Neuronal stem cell (in vitro differentiated cells): ENCODE data around the gene TCEA2.

Source experiments
- DNase-seq: peaks from one replicate; pipeline ENCODE4 v3.0.0-alpha.2; 2013; ENCODE audit warnings: low spot score
- H2AFZ ChIP-seq: one replicate; pipeline ENCODE4 v1.6.1; 2013; ENCODE audit warnings: mild to moderate bottlenecking, low read length, inconsistent platforms
- H2AK5ac ChIP-seq: 2 replicates; pipeline ENCODE4 v1.6.1; 2013; ENCODE audit warnings: low read depth, mild to moderate bottlenecking, inconsistent platforms, low read length, moderate library complexity, mixed read lengths
- H2BK120ac ChIP-seq: 2 replicates; pipeline ENCODE4 v1.6.1; 2013; ENCODE audit warnings: low read depth, mild to moderate bottlenecking, inconsistent platforms, low read length, moderate library complexity, mixed read lengths
- H2BK12ac ChIP-seq: one replicate; pipeline ENCODE4 v1.6.1; 2013; ENCODE audit warnings: low read length, inconsistent platforms
- H2BK15ac ChIP-seq: 2 replicates; pipeline ENCODE4 v1.6.1; 2013; ENCODE audit warnings: mild to moderate bottlenecking, low read length, inconsistent platforms, mixed read lengths
- H2BK5ac ChIP-seq: one replicate; pipeline ENCODE4 v1.6.1; 2013; ENCODE audit warnings: inconsistent platforms, mild to moderate bottlenecking, low read length, moderate library complexity
- H3K14ac ChIP-seq: one replicate; pipeline ENCODE4 v1.6.1; 2013; ENCODE audit warnings: low read length, inconsistent platforms
- H3K18ac ChIP-seq: 2 replicates; pipeline ENCODE4 v1.6.1; 2013; ENCODE audit warnings: low read length, inconsistent platforms
- H3K23ac ChIP-seq: 2 replicates; pipeline ENCODE4 v1.6.1; 2013; ENCODE audit warnings: low read depth, mild to moderate bottlenecking, mixed read lengths, low read length, inconsistent platforms; ENCODE audit not compliant: poor library complexity
- H3K27ac ChIP-seq: replicated peaks from 3 replicates; pipeline ENCODE4 v1.5.1; 2013; ENCODE audit warnings: low read length, inconsistent platforms
- H3K27me3 ChIP-seq, 3 experiments: 2 replicates each; pipeline ENCODE4 v1.6.1; 2013; ENCODE audit warnings: low read length in 3 of 3, mild to moderate bottlenecking in 2 of 3, inconsistent platforms in 1 of 3, low read depth in 1 of 3, mixed read lengths in 1 of 3, moderate library complexity in 1 of 3; ENCODE audit not compliant: control insufficient read depth in 3 of 3, insufficient read depth in 3 of 3
- H3K36me3 ChIP-seq, 2 donors: replicated peaks in 1 of 2; 2 replicates each; pipeline ENCODE4 v1.6.1; 2013; ENCODE audit warnings: low read length in 2 of 2; ENCODE audit not compliant: control insufficient read depth in 2 of 2, insufficient read depth in 2 of 2
- H3K4ac ChIP-seq: 2 replicates; pipeline ENCODE4 v1.6.1; 2013; ENCODE audit warnings: inconsistent platforms, mild to moderate bottlenecking, low read length, moderate library complexity
- H3K4me1 ChIP-seq, 2 donors: 1 replicate in 1 of 2; 2 replicates in 1 of 2; pipeline ENCODE4 v1.6.1; 2013; ENCODE audit warnings: low read length in 2 of 2, low read depth in 1 of 2; ENCODE audit not compliant: control insufficient read depth in 2 of 2, insufficient read depth in 1 of 2
- H3K4me2 ChIP-seq: one replicate; pipeline ENCODE4 v1.6.1; 2013; ENCODE audit warnings: mild to moderate bottlenecking, low read length, inconsistent platforms; ENCODE audit not compliant: insufficient read depth, poor library complexity, severe bottlenecking
- H3K4me3 ChIP-seq, 2 donors: 2 replicates each; pipeline ENCODE4 v1.5.1; 2013; ENCODE audit warnings: low read length in 2 of 2, mild to moderate bottlenecking in 2 of 2, inconsistent platforms in 1 of 2, moderate library complexity in 1 of 2
- H3K79me1 ChIP-seq: one replicate; pipeline ENCODE4 v1.6.1; 2013; ENCODE audit warnings: low read depth, mild to moderate bottlenecking, inconsistent platforms, low read length, moderate library complexity
- H3K9ac ChIP-seq: one replicate; pipeline ENCODE4 v1.6.1; 2013; ENCODE audit warnings: mild to moderate bottlenecking, low read depth, low read length, inconsistent platforms; ENCODE audit not compliant: poor library complexity
- H3K9me3 ChIP-seq, 2 donors: replicated peaks in 1 of 2; 2 replicates each; pipeline versions ENCODE3 to v1.6.1; 2013; ENCODE audit warnings: low read length in 2 of 2, mild to moderate bottlenecking in 2 of 2, inconsistent platforms in 1 of 2, low read depth in 1 of 2, mixed read lengths in 1 of 2, moderate library complexity in 1 of 2; ENCODE audit not compliant: control insufficient read depth in 2 of 2, insufficient read depth in 1 of 2
- H4K8ac ChIP-seq: one replicate; pipeline ENCODE4 v1.6.1; 2013; ENCODE audit warnings: low read depth, mild to moderate bottlenecking, inconsistent platforms, low read length, moderate library complexity
- H4K91ac ChIP-seq: one replicate; pipeline ENCODE4 v1.6.1; 2013; ENCODE audit warnings: low read length, low read depth, mild to moderate bottlenecking, inconsistent platforms; ENCODE audit not compliant: poor library complexity
- WGBS, 2 donors: extraction: QIAGEN DNeasy Blood & Tissue Kit; methylation state at CpG; one replicate each; pipeline ENCODE4 v1.1.7; 2013; ENCODE audit warnings: missing lambda C conversion rate in 2 of 2, mixed read lengths in 1 of 2; ENCODE audit not compliant: insufficient read length in 2 of 2, insufficient replicate concordance in 1 of 2; ENCODE audit errors: extremely low coverage in 2 of 2; 5-methylcytosine and 5-hydroxymethylcytosine counted together

The TCEA2 gene

GRCh38 chr20:64077094-64077493 is 14.1 kb downstream of the TCEA2 start:
- H3K79me1 ChIP-seq: peaks cover 10% of the 10 kb centered on the region
- no peaks in the 10 kb centered on the region for H3K9me3 ChIP-seq
- H4K91ac ChIP-seq: no peak overlapping the region
- peak overlapping the region; percentile 84 for H2AK5ac ChIP-seq
- H4K8ac ChIP-seq: no peak overlapping the region
- no CpG with 5 or more reads among the region's 8 CpGs for WGBS, 2 donors
- H2AFZ ChIP-seq: no peak overlapping the region
- no peak for DNase-seq
- no peak overlapping the region for H3K23ac ChIP-seq
- H2BK120ac ChIP-seq: no peak overlapping the region
- no peak overlapping the region for H3K14ac ChIP-seq
- H2BK15ac ChIP-seq: no peak overlapping the region
- H3K9ac ChIP-seq: peak overlapping the region; percentile 44
- no peak overlapping the region for H3K18ac ChIP-seq
- H3K4ac ChIP-seq: no peak overlapping the region
- peaks cover 19 to 38% of the 10 kb centered on the region in 2 donors for H3K4me1 ChIP-seq
- H2BK12ac ChIP-seq: no peak overlapping the region
- H3K27me3 ChIP-seq: peaks cover 0 to 9% (median 4%) of the 10 kb centered on the region in 3 experiments
- H3K27ac ChIP-seq: no peak overlapping the region
- no peak overlapping the region for H3K4me2 ChIP-seq
- H3K36me3 ChIP-seq: peaks cover 4 to 6% of the 10 kb centered on the region in 2 donors
- peak overlapping the region; percentile 66 for H2BK5ac ChIP-seq
- H3K4me3 ChIP-seq: no peak overlapping the region

- Histone ChIP-seq H4K91ac (no peak overlapping the region), H3K4me1 (peaks cover 22 to 42% of the 10 kb centered on the region in 2 donors), H3K36me3 (peaks cover 0 to 2% of the 10 kb centered on the region in 2 donors), H2BK5ac (no peak overlapping the region), H3K9ac (peak overlapping the region; percentile 44), H2BK12ac (peak overlapping the region; percentile 22), H3K27ac (no peak overlapping the region), H3K14ac (peak overlapping the region; percentile 56), H3K27me3 (peaks cover 0 to 10% (median 8%) of the 10 kb centered on the region in 3 experiments), H3K4me3 (no peak overlapping the region), H3K18ac (peak overlapping the region; percentile 27), H2BK120ac (no peak overlapping the region), H4K8ac (no peak overlapping the region), H2AFZ (no peak overlapping the region), H3K23ac (peak overlapping the region; percentile 65), H2BK15ac (no peak overlapping the region), H3K9me3 (no peaks in the 10 kb centered on the region), H3K79me1 (peaks cover 9% of the 10 kb centered on the region), H3K4me2 (no peak overlapping the region), H2AK5ac (peak overlapping the region; percentile 63), H3K4ac (no peak overlapping the region)
- no peak for DNase-seq
- WGBS, 2 donors: no CpG with 5 or more reads among the region's 7 CpGs
Observed at GRCh38 chr20:64077541-64077875, 14.5 kb downstream of the TCEA2 start.

- peak overlapping the region; percentile 27 for H3K18ac ChIP-seq
- peak overlapping the region; percentile 44 for H3K9ac ChIP-seq
- peaks cover 24 to 46% of the 10 kb centered on the region in 2 donors for H3K4me1 ChIP-seq
- H3K23ac ChIP-seq: peak overlapping the region; percentile 65
- no peak overlapping the region for H4K8ac ChIP-seq
- H2BK120ac ChIP-seq: no peak overlapping the region
- no peak overlapping the region for H3K4me2 ChIP-seq
- H2BK5ac ChIP-seq: no peak overlapping the region
- DNase-seq: no peak
- H3K27me3 ChIP-seq: peaks cover 0 to 13% (median 13%) of the 10 kb centered on the region in 3 experiments
- no peak overlapping the region for H2AFZ ChIP-seq
- no peak overlapping the region for H3K27ac ChIP-seq
- H3K14ac ChIP-seq: no peak overlapping the region
- peak overlapping the region; percentile 63 for H2AK5ac ChIP-seq
- peaks cover 9% of the 10 kb centered on the region for H3K79me1 ChIP-seq
- H2BK12ac ChIP-seq: peak overlapping the region; percentile 73
- no peaks in the 10 kb centered on the region for H3K9me3 ChIP-seq
- peaks cover 0 to 1% of the 10 kb centered on the region in 2 donors for H3K36me3 ChIP-seq
- no peak overlapping the region for H3K4me3 ChIP-seq
- no peak overlapping the region for H2BK15ac ChIP-seq
- H3K4ac ChIP-seq: no peak overlapping the region
- no CpG with 5 or more reads among the region's 15 CpGs for WGBS, 2 donors
- H4K91ac ChIP-seq: no peak overlapping the region
Observed at GRCh38 chr20:64077876-64078551, 15.0 kb downstream of the TCEA2 start.

GRCh38 chr20:64078934-64079272 is 15.9 kb downstream of the TCEA2 start:
- H3K4me3 ChIP-seq: peak overlapping the region; percentile 58 to 82
- peak overlapping the region; percentile 84 for H2BK12ac ChIP-seq
- H3K14ac ChIP-seq: peak overlapping the region; percentile 9
- peak overlapping the region; percentile 8 for H2AK5ac ChIP-seq
- peak overlapping the region; percentile 75 for H2BK15ac ChIP-seq
- peaks cover 9% of the 10 kb centered on the region for H3K79me1 ChIP-seq
- H3K4me2 ChIP-seq: peak overlapping the region; percentile 93
- no CpG with 5 or more reads among the region's 4 CpGs for WGBS, 2 donors
- peak overlapping the region; percentile 82 for H2BK5ac ChIP-seq
- H3K9ac ChIP-seq: peak overlapping the region; percentile 77
- no peak overlapping the region for H4K91ac ChIP-seq
- peak overlapping the region; percentile 81 for H2BK120ac ChIP-seq
- H3K4me1 ChIP-seq: peaks cover 27 to 52% of the 10 kb centered on the region in 2 donors
- peaks cover 0 to 1% of the 10 kb centered on the region in 2 donors for H3K36me3 ChIP-seq
- H3K27me3 ChIP-seq: peaks cover 0 to 20% (median 19%) of the 10 kb centered on the region in 3 experiments
- H3K4ac ChIP-seq: peak overlapping the region; percentile 66
- no peak overlapping the region for H3K27ac ChIP-seq
- H4K8ac ChIP-seq: peak overlapping the region; percentile 29
- H2AFZ ChIP-seq: peak overlapping the region; percentile 96
- H3K9me3 ChIP-seq: no peaks in the 10 kb centered on the region
- no peak for DNase-seq
- H3K23ac ChIP-seq: peak overlapping the region; percentile 22
- peak overlapping the region; percentile 98 for H3K18ac ChIP-seq
